H1 (cell line): ENCODE data around the gene MRTFA. TPM values are rescaled to one million over a fixed set of nuclear protein-coding genes. Genes with fewer than 3 reads are reported as not detected.

Source experiments
- CTCF ChIA-PET: fragments of 300-600 bp; sonication (Branson Sonifier 250); formaldehyde crosslinking; loops from one replicate; lab custom pipeline; 2021; ENCODE audit not compliant: partially characterized antibody; lab: Charles Lee
- POLR2A ChIA-PET: fragments of 300-600 bp; sonication (Branson Sonifier 250); formaldehyde crosslinking; loops from one replicate; lab custom pipeline; 2021; ENCODE audit warnings: inconsistent platforms; ENCODE audit not compliant: partially characterized antibody; lab: Charles Lee
- DNase-seq, 2 experiments: peaks; one replicate each; pipeline versions ENCODE4 v3.0.0 to v3.0.0-alpha.2; 2010 to 2022; ENCODE audit warnings: low spot score in 2 of 2, low read depth in 1 of 2, mixed read lengths in 1 of 2
- FAIRE-seq: peaks from 2 replicates; lab custom pipeline; 2011; peaks lifted over from hg19 to GRCh38; lab: Jason Lieb, UNC
- H2AFZ ChIP-seq: 2 replicates; pipeline ENCODE4 v1.8.1; 2012; ENCODE audit warnings: low read length, inconsistent platforms
- H2AK5ac ChIP-seq: 2 replicates; pipeline ENCODE4 v1.6.1; 2013; ENCODE audit warnings: low read depth, low read length
- H2BK120ac ChIP-seq: replicated peaks from 2 replicates; pipeline ENCODE3; 2013; ENCODE audit warnings: low read depth, low read length, inconsistent platforms
- H2BK12ac ChIP-seq: 2 replicates; pipeline ENCODE4 v1.6.1; 2013; ENCODE audit warnings: low read depth, low read length
- H2BK15ac ChIP-seq: 2 replicates; pipeline ENCODE4 v1.6.1; 2013; ENCODE audit warnings: low read length
- H2BK20ac ChIP-seq: 2 replicates; pipeline ENCODE4 v1.6.1; 2013; ENCODE audit warnings: low read length
- H2BK5ac ChIP-seq: 2 replicates; pipeline ENCODE4 v1.6.1; 2013; ENCODE audit warnings: low read depth, low read length
- H3K14ac ChIP-seq: 2 replicates; pipeline ENCODE4 v1.6.1; 2013; ENCODE audit warnings: inconsistent platforms; ENCODE audit not compliant: insufficient read length
- H3K18ac ChIP-seq: 2 replicates; pipeline ENCODE4 v1.6.1; 2013; ENCODE audit warnings: low read length; ENCODE audit errors: extremely low read depth
- H3K23ac ChIP-seq: 2 replicates; pipeline ENCODE4 v1.6.1; 2013; ENCODE audit warnings: inconsistent platforms; ENCODE audit not compliant: insufficient read length
- H3K23me2 ChIP-seq: 2 replicates; pipeline ENCODE4 v1.6.1; 2013; ENCODE audit warnings: low read depth, low read length
- H3K27ac ChIP-seq: 2 replicates; pipeline ENCODE4 v1.6.1; 2011; ENCODE audit warnings: low read depth, low read length, inconsistent platforms
- H3K27me3 ChIP-seq, 4 experiments: replicated peaks in 1 of 4; 1 replicate in 1 of 4; 2 replicates in 3 of 4; pipeline versions ENCODE4 v1.6.1 to v1.8.1; 2011 to 2013; ENCODE audit warnings: low read length in 3 of 4, mild to moderate bottlenecking in 3 of 4, inconsistent platforms in 2 of 4, mixed read lengths in 2 of 4, moderate library complexity in 1 of 4; ENCODE audit not compliant: control insufficient read depth in 3 of 4, insufficient read depth in 3 of 4; ENCODE audit errors: extremely low read depth in 1 of 4
- H3K36me3 ChIP-seq, 4 experiments: 2 replicates each; pipeline versions ENCODE4 v1.6.1 to v1.8.1; 2011 to 2013; ENCODE audit warnings: mild to moderate bottlenecking in 4 of 4, low read length in 3 of 4, moderate library complexity in 2 of 4, control low read depth in 1 of 4, inconsistent platforms in 1 of 4; ENCODE audit not compliant: insufficient read depth in 4 of 4, control insufficient read depth in 2 of 4
- H3K4ac ChIP-seq: replicated peaks from 2 replicates; pipeline ENCODE3; 2013; ENCODE audit warnings: low read length, low read depth, mixed read lengths, inconsistent platforms; ENCODE audit not compliant: insufficient read length
- H3K4me1 ChIP-seq, 4 experiments: replicated peaks in 1 of 4; 1 replicate in 1 of 4; 2 replicates in 3 of 4; pipeline versions ENCODE4 v1.6.1 to v1.8.1; 2011 to 2013; ENCODE audit warnings: low read length in 3 of 4, inconsistent platforms in 2 of 4, mixed read lengths in 1 of 4; ENCODE audit not compliant: insufficient read depth in 4 of 4, control insufficient read depth in 3 of 4
- H3K4me2 ChIP-seq, 2 experiments: 2 replicates each; pipeline versions ENCODE4 v1.6.1 to v1.8.1; 2011 to 2013; ENCODE audit warnings: low read depth in 2 of 2, low read length in 2 of 2, control low read depth in 1 of 2, inconsistent platforms in 1 of 2, mild to moderate bottlenecking in 1 of 2; ENCODE audit not compliant: insufficient read depth in 1 of 2
- H3K4me3 ChIP-seq, 4 experiments: fragments of 200-600, 300-600 bp in 1 of 4; sonication (generic), shearing (Covaris generic), sonication (Bioruptor Twin) in 1 of 4; 2 replicates each; pipeline versions ENCODE4 v1.5.1 to v1.8.1; 2011 to 2016; ENCODE audit warnings: low read length in 4 of 4, low read depth in 3 of 4, control low read depth in 2 of 4, inconsistent platforms in 2 of 4, mild to moderate bottlenecking in 2 of 4, mixed read lengths in 1 of 4, moderate library complexity in 1 of 4; ENCODE audit not compliant: insufficient read depth in 2 of 4; ENCODE audit errors: extremely low read depth in 1 of 4
- H3K56ac ChIP-seq: replicated peaks from 2 replicates; pipeline ENCODE3; 2013; ENCODE audit warnings: low read depth, mild to moderate bottlenecking, mixed read lengths, low read length, inconsistent platforms; ENCODE audit not compliant: insufficient read length
- H3K79me1 ChIP-seq: 2 replicates; pipeline ENCODE4 v1.6.1; 2013; ENCODE audit warnings: low read depth, low read length, control low read depth
- H3K79me2 ChIP-seq, 2 experiments: 2 replicates each; pipeline versions ENCODE4 v1.6.1 to v1.8.1; 2012 to 2013; ENCODE audit warnings: low read length in 2 of 2, mild to moderate bottlenecking in 2 of 2, inconsistent platforms in 1 of 2; ENCODE audit not compliant: insufficient read depth in 2 of 2, control insufficient read depth in 1 of 2
- H3K9ac ChIP-seq, 4 experiments: replicated peaks in 1 of 4; 1 replicate in 1 of 4; 2 replicates in 3 of 4; pipeline versions ENCODE4 v1.6.1 to v1.8.1; 2011 to 2013; ENCODE audit warnings: low read depth in 3 of 4, low read length in 3 of 4, control low read depth in 2 of 4, mild to moderate bottlenecking in 2 of 4, moderate library complexity in 2 of 4, inconsistent platforms in 1 of 4; ENCODE audit errors: extremely low read depth in 1 of 4
- H3K9me3 ChIP-seq, 2 experiments: 2 replicates each; pipeline versions ENCODE4 v1.6.1 to v1.8.1; 2012 to 2013; ENCODE audit warnings: mild to moderate bottlenecking in 2 of 2, moderate library complexity in 2 of 2, control low read depth in 1 of 2, inconsistent platforms in 1 of 2, low read depth in 1 of 2, low read length in 1 of 2, mixed read lengths in 1 of 2; ENCODE audit not compliant: insufficient read depth in 2 of 2
- H4K20me1 ChIP-seq, 2 experiments: replicated peaks in 1 of 2; 2 replicates each; pipeline versions ENCODE3 to v1.8.1; 2011 to 2013; ENCODE audit warnings: inconsistent platforms in 2 of 2, low read length in 2 of 2, mild to moderate bottlenecking in 1 of 2; ENCODE audit not compliant: insufficient read depth in 2 of 2, control insufficient read depth in 1 of 2
- H4K5ac ChIP-seq: 2 replicates; pipeline ENCODE4 v1.6.1; 2013; ENCODE audit warnings: low read length, low read depth, mixed read lengths, inconsistent platforms; ENCODE audit not compliant: insufficient read length
- H4K8ac ChIP-seq: 2 replicates; pipeline ENCODE4 v1.8.0; 2013; ENCODE audit warnings: mild to moderate bottlenecking, moderate library complexity, low read length, inconsistent platforms; ENCODE audit not compliant: insufficient read depth; ENCODE audit errors: extremely low read depth
- H4K91ac ChIP-seq: replicated peaks from 2 replicates; pipeline ENCODE3; 2013; ENCODE audit warnings: low read length, mixed read lengths, inconsistent platforms; ENCODE audit not compliant: insufficient read length
- TAF1 ChIP-seq: IDR thresholded peaks from 2 replicates; pipeline ENCODE4 v1.6.1; 2011; ENCODE audit warnings: mild to moderate bottlenecking, low read depth, low read length
- WGBS, 2 experiments: shearing (Covaris generic) in 1 of 2; methylation state at CpG; one replicate each; pipeline versions ENCODE4 v1.1.6 to v1.1.7; 2013 to 2015; ENCODE audit warnings: low lambda C conversion rate in 2 of 2, mixed read lengths in 2 of 2, inconsistent platforms in 1 of 2, low coverage in 1 of 2, missing lambda C conversion rate in 1 of 2; ENCODE audit not compliant: insufficient replicate concordance in 2 of 2, insufficient coverage in 1 of 2, insufficient read length in 1 of 2; ENCODE audit errors: extremely low coverage in 1 of 2, missing lambda C conversion rate in 1 of 2; 5-methylcytosine and 5-hydroxymethylcytosine counted together
- polyA plus RNA-seq, 7 experiments: library from polyadenylated mRNA; depleted of rRNA in 3 of 7; stranded (reverse) in 5 of 7; unstranded in 2 of 7; fragments of >200 nt in 5 of 7; fragments of 200-250 nt in 2 of 7; gene quantifications; 1 replicate in 5 of 7; 2 replicates in 1 of 7; 4 replicates in 1 of 7; pipeline versions ENCODE4 v1.2.1 to v1.2.3, GENCODE V29; 2011 to 2013; ENCODE audit warnings: missing spikeins in 2 of 7, mixed read lengths in 2 of 7
- total RNA-seq: library from RNA; stranded (reverse); fragmentation: NEBNext Ultra II Directional; extraction: Animal tissue kit (Norgen Biotek cat#: 25700); gene quantifications from 2 replicates; pipeline ENCODE4 v1.2.1, GENCODE V29; 2021

MRTFA gene
- total and polyA plus RNA-seq, 2 of the 8 experiments (the other 6 are each of a cell fraction or from before 2014, with no cell fraction given), result 5.4 to 37.9 TPM

DNA sequence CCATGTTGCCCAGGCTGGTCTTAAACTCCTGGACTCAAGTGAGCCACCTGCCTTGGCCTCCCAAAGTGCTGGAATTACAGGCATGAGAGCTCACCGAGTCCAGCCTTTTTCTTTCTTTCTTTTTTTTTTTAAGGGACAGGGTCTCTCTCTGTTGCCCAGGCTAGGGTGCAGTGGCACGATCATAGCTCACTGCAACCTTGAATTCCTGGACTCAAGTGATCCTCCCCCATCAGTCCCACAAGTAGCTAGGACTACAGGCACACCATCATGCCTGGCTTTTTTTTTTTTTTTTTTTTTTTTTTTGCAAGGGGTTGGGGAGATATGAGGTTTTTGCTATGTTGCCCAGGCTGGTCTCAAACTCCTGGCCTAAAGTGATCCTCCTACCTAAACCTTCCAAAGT is 78.5 kb downstream of the MRTFA start:
- no peak overlapping the region for H3K4ac ChIP-seq
- no peak overlapping the region for H2BK120ac ChIP-seq
- H3K9ac ChIP-seq, result no peak overlapping the region
- no peak overlapping the region for H4K5ac ChIP-seq
- CTCF ChIA-PET, result no interaction called here
- H2BK15ac ChIP-seq, result no peak overlapping the region
- POLR2A ChIA-PET, result no interaction called here
- no peak overlapping the region for H3K56ac ChIP-seq
- H3K27me3 ChIP-seq, result no peaks in the 10 kb centered on the region
- no peaks in the 10 kb centered on the region for H3K36me3 ChIP-seq
- H2BK12ac ChIP-seq, result no peak overlapping the region
- no peak overlapping the region for H3K27ac ChIP-seq
- TF ChIP-seq TAF1, result no peak
- WGBS, 2 experiments, result 92% methylated on average over 2 of the region's 2 CpGs; no CpG with 5 or more reads in 1 of the 2 experiments
- no peak overlapping the region for H3K4me2 ChIP-seq
- no peaks in the 10 kb centered on the region; the same call in 1 of the 2 replicates for H3K79me1 ChIP-seq
- H4K20me1 ChIP-seq, result peaks cover 0 to 2% of the 10 kb centered on the region in 2 experiments
- no peak overlapping the region for H2BK20ac ChIP-seq
- H2BK5ac ChIP-seq, result no peak overlapping the region
- no peak overlapping the region for H2AK5ac ChIP-seq
- H2AFZ ChIP-seq, result no peak overlapping the region
- FAIRE-seq, result no peak
- peaks cover 0 to 21% of the 10 kb centered on the region in 2 experiments; a peak in 3 of 4 replicates for H3K79me2 ChIP-seq
- peaks cover 3 to 12% (median 9%) of the 10 kb centered on the region in 4 experiments for H3K4me1 ChIP-seq
- DNase-seq, result no peak
- H4K91ac ChIP-seq, result no peak overlapping the region
- no peak overlapping the region for H3K18ac ChIP-seq
- H3K23me2 ChIP-seq, result no peaks in the 10 kb centered on the region
- H3K4me3 ChIP-seq, result no peak overlapping the region
- no peak overlapping the region for H4K8ac ChIP-seq
- H3K23ac ChIP-seq, result no peak overlapping the region
- H3K9me3 ChIP-seq, result 0 out of 4 replicates have a peak, but pooled peaks cover 0 to 3% of the 10 kb centered on the region in 2 experiments
- H3K14ac ChIP-seq, result no peak overlapping the region
